T-cell (primary cell): ENCODE measurements around the gene IMMP2L. TPM values are rescaled to one million over a fixed set of nuclear protein-coding genes. Genes with fewer than 3 reads are reported as not detected.

Source experiments
- ATAC-seq, 4 experiments: fragments of 200-7000 bp in 3 of 4; fragments of 150-1000 bp in 1 of 4; cut with Tn5 transposase; replicated peaks in 1 of 4; 1 replicate in 3 of 4; 2 replicates in 1 of 4; pipeline ENCODE4 v1.10.0; 2021; ENCODE audit warnings: moderate library complexity in 3 of 4, mild to moderate bottlenecking in 2 of 4, moderate number of reproducible peaks in 1 of 4
- CTCF ChIA-PET, 2 donors: fragments of 300-600 bp; sonication (Branson Sonifier 250); formaldehyde crosslinking; loops; one replicate each; lab custom pipeline; 2022; ENCODE audit warnings: antibody characterized with exemption in 2 of 2; lab: Charles Lee
- POLR2A ChIA-PET, 2 donors: fragments of 300-600 bp; sonication (Branson Sonifier 250); formaldehyde crosslinking; loops; one replicate each; lab custom pipeline; 2022; ENCODE audit warnings: antibody characterized with exemption in 2 of 2; lab: Charles Lee
- DNase-seq, 35 experiments: peaks; one replicate each; pipeline versions ENCODE4 v3.0.0 to v3.0.0-alpha.2; 2013 to 2023
- H3K27ac ChIP-seq: one replicate; pipeline ENCODE4 v1.5.1; 2013; ENCODE audit warnings: low read length
- H3K27me3 ChIP-seq, 2 experiments: replicated peaks in 1 of 2; 1 replicate in 1 of 2; 2 replicates in 1 of 2; pipeline versions ENCODE4 v1.6.1 to v1.7.0; 2013; ENCODE audit warnings: low read length in 1 of 2, mixed read lengths in 1 of 2; ENCODE audit not compliant: control insufficient read depth in 2 of 2, insufficient read depth in 2 of 2; ENCODE audit errors: extremely low read depth in 1 of 2
- H3K36me3 ChIP-seq, 2 donors: 1 replicate in 1 of 2; 2 replicates in 1 of 2; pipeline versions ENCODE4 v1.6.1 to v1.7.0; 2013; ENCODE audit warnings: low read length in 1 of 2; ENCODE audit not compliant: control insufficient read depth in 2 of 2, insufficient read depth in 1 of 2; ENCODE audit errors: extremely low read depth in 1 of 2
- H3K4me1 ChIP-seq, 2 experiments: 1 replicate in 1 of 2; 2 replicates in 1 of 2; pipeline versions ENCODE4 v1.6.1 to v1.7.0; 2013; ENCODE audit warnings: low read length in 2 of 2, mixed read lengths in 1 of 2; ENCODE audit not compliant: insufficient read depth in 2 of 2, control insufficient read depth in 1 of 2; ENCODE audit errors: extremely low read depth in 1 of 2
- H3K4me3 ChIP-seq, 2 donors: 1 replicate in 1 of 2; 2 replicates in 1 of 2; pipeline versions ENCODE4 v1.5.1 to v1.7.0; 2013; ENCODE audit warnings: mild to moderate bottlenecking in 2 of 2, low read length in 1 of 2, moderate library complexity in 1 of 2; ENCODE audit not compliant: control insufficient read depth in 1 of 2; ENCODE audit errors: extremely low read depth in 1 of 2
- H3K9me3 ChIP-seq: 2 replicates; pipeline ENCODE4 v1.7.0; 2013
- H3K27ac Mint-ChIP-seq, 2 donors: one replicate each; pipeline ENCODE4 v1.8.0; 2020 to 2021; ENCODE audit warnings: mild to moderate bottlenecking in 2 of 2, mixed read lengths in 2 of 2
- H3K27me3 Mint-ChIP-seq, 2 donors: one replicate each; pipeline ENCODE4 v1.8.0; 2021 to 2022; ENCODE audit warnings: mixed read lengths in 2 of 2
- H3K36me3 Mint-ChIP-seq: one replicate; pipeline ENCODE4 v1.8.0; 2021; ENCODE audit warnings: mixed read lengths
- H3K4me1 Mint-ChIP-seq, 3 donors: one replicate each; pipeline ENCODE4 v1.8.0; 2020 to 2022; ENCODE audit warnings: mixed read lengths in 3 of 3, mild to moderate bottlenecking in 1 of 3
- H3K4me3 Mint-ChIP-seq, 3 donors: one replicate each; pipeline ENCODE4 v1.8.0; 2020 to 2022; ENCODE audit warnings: mild to moderate bottlenecking in 3 of 3, mixed read lengths in 3 of 3, moderate library complexity in 3 of 3
- H3K9me3 Mint-ChIP-seq, 3 donors: one replicate each; pipeline ENCODE4 v1.8.0; 2020 to 2022; ENCODE audit warnings: mixed read lengths in 3 of 3
- WGBS: methylation state at CpG from one replicate; pipeline ENCODE4 v1.1.5; 2013; ENCODE audit warnings: missing lambda C conversion rate; ENCODE audit not compliant: insufficient coverage; 5-methylcytosine and 5-hydroxymethylcytosine counted together
- total RNA-seq, 35 experiments: library from RNA in 6 of 35; stranded (reverse) in 6 of 35; fragments of 120-200 nt in 1 of 35; gene quantifications; one replicate each; pipeline versions ENCODE4 v1.2.1 to v1.2.4 and lab custom pipeline; 2013 to 2026

The IMMP2L gene
- total RNA-seq, 5 donors from 2014 or later (not counting 1 experiment from before 2014, with no cell fraction given): 14.1 to 27.3 (median 21.7) TPM

- Mint-ChIP-seq H3K36me3 (peaks cover under 1% of the 10 kb centered on the region), H3K4me3 (no peak overlapping the region), H3K27me3 (no peaks in the 10 kb centered on the region), H3K9me3 (no peaks in the 10 kb centered on the region), H3K4me1 (no peaks in the 10 kb centered on the region), H3K27ac (no peak overlapping the region)
- no peak for DNase-seq
- ChIA-PET POLR2A (no interaction called here), CTCF (no interaction called here)
- no peaks in the 10 kb centered on the region for H3K4me1 ChIP-seq
- no peaks in the 10 kb centered on the region for H3K27me3 ChIP-seq
- H3K36me3 ChIP-seq: no peaks in the 10 kb centered on the region
- H3K27ac ChIP-seq: no peak overlapping the region
- no peak overlapping the region for H3K4me3 ChIP-seq
- WGBS: no CpG with 5 or more reads among the region's 1 CpG
- ATAC-seq: no peak
- no peaks in the 10 kb centered on the region for H3K9me3 ChIP-seq
Observed at GRCh38 chr7:110827287-110827855, 734.9 kb downstream of the IMMP2L start.

DNA sequence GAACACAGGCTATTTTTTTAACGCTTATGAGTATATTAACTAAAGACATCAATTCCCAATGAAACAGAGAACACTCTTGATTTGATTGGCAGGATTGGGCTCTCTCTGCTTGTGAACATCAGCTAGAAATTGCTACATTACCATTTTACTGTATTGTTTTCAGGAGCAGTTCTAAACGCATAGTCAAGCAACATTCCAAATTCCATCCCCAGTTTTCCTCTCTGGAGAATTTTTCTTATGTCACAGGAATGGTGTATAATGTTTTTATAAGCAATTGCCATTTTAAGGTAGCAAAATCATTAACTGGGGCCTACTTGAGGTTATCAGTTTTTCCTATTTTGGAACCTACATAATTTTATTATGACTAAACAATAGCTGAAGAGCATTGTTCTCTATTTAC, 748.3 kb downstream of the IMMP2L start:
- no peak overlapping the region for H3K4me3 Mint-ChIP-seq
- no peak for ATAC-seq

GRCh38 chr7:110809832-110810231, 752.5 kb downstream of the IMMP2L start:
- CTCF ChIA-PET: no interaction called here
- DNase-seq (no peak), ATAC-seq (no peak)
- no peaks in the 10 kb centered on the region for H3K4me1 ChIP-seq
- no peak overlapping the region for H3K4me3 Mint-ChIP-seq
- WGBS: 100% methylated on average over 3 of the region's 6 CpGs
- POLR2A ChIA-PET: no interaction called here
- no peaks in the 10 kb centered on the region for H3K27me3 ChIP-seq
- H3K36me3 ChIP-seq: no peaks in the 10 kb centered on the region
- no peaks in the 10 kb centered on the region for H3K4me1 Mint-ChIP-seq
- no peak overlapping the region for H3K4me3 ChIP-seq
- no peak overlapping the region for H3K27ac ChIP-seq
- no peaks in the 10 kb centered on the region for H3K9me3 ChIP-seq
- no peaks in the 10 kb centered on the region for H3K27me3 Mint-ChIP-seq
- no peaks in the 10 kb centered on the region for H3K9me3 Mint-ChIP-seq
- H3K27ac Mint-ChIP-seq: no peak overlapping the region
- H3K36me3 Mint-ChIP-seq: no peaks in the 10 kb centered on the region

More for the DNA sequence above, 748.3 kb downstream of the IMMP2L start:
- no peaks in the 10 kb centered on the region for H3K9me3 ChIP-seq
- H3K4me1 ChIP-seq: no peaks in the 10 kb centered on the region
- H3K9me3 Mint-ChIP-seq: peaks cover 0 to 3% (median under 1%) of the 10 kb centered on the region in 3 donors
- ChIA-PET CTCF (no interaction called here), POLR2A (no interaction called here)
- no peak overlapping the region for H3K27ac Mint-ChIP-seq
- H3K27me3 Mint-ChIP-seq: no peaks in the 10 kb centered on the region
- H3K27ac ChIP-seq: no peak overlapping the region
- DNase-seq: no peak
- no peaks in the 10 kb centered on the region for H3K36me3 Mint-ChIP-seq
- no peak overlapping the region for H3K4me3 ChIP-seq
- H3K27me3 ChIP-seq: no peaks in the 10 kb centered on the region
- WGBS: no CpG with 5 or more reads among the region's 2 CpGs
- H3K4me1 Mint-ChIP-seq: no peaks in the 10 kb centered on the region
- H3K36me3 ChIP-seq: no peaks in the 10 kb centered on the region

DNA sequence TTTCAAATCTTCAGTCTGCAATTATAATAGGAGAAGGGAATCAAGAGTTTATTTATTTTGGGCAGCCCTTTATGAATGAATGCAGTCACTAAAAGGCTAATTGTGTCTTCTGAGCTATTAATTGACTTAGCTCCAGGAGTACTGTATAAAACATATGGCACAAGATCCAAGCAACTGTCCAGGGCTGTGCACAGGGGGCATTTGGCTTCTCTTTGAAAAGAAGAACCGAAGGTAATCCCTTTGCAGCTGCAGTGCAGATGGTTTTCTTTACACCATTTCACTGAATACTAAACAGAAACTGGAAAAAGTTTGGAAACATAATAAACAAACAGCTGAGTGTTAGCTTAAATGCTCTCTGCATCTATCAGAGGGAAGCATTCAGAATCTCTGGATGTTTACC, 753.9 kb downstream of the IMMP2L start:
- no peaks in the 10 kb centered on the region for H3K27me3 Mint-ChIP-seq
- POLR2A ChIA-PET: no interaction called here
- H3K4me1 Mint-ChIP-seq: no peaks in the 10 kb centered on the region
- H3K27ac Mint-ChIP-seq: no peak overlapping the region
- no peak overlapping the region for H3K4me3 Mint-ChIP-seq
- Histone ChIP-seq H3K27ac (no peak overlapping the region), H3K27me3 (no peaks in the 10 kb centered on the region), H3K4me3 (no peak overlapping the region), H3K9me3 (no peaks in the 10 kb centered on the region), H3K36me3 (no peaks in the 10 kb centered on the region), H3K4me1 (no peaks in the 10 kb centered on the region)
- no peaks in the 10 kb centered on the region for H3K36me3 Mint-ChIP-seq
- WGBS: no CpG with 5 or more reads among the region's 1 CpG
- no peaks in the 10 kb centered on the region for H3K9me3 Mint-ChIP-seq
- no peak for DNase-seq
- ATAC-seq: no peak
- CTCF ChIA-PET: no interaction called here

DNA sequence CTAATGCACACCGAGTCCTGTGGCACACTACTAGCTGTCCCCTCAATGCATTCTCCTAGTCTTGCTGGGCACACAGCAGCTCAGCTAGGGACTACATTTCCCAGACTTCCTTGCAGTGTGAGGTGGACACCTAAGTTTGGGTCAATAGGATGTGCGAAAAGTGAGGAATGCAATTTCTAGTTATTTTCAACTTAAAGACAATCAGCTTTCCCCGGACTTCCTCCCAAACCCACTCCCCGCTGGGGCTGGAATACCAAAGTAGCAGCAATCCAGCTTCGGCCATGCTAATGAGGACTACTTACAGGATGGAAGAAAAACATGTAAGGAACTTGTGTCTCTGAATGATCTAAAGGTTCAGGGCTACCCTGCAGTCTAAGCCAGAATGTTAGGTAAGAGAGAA, 757.8 kb downstream of the IMMP2L start:
- ChIA-PET POLR2A (no interaction called here), CTCF (no interaction called here)
- H3K36me3 ChIP-seq: no peaks in the 10 kb centered on the region
- 80% methylated on average over 1 of the region's 5 CpGs for WGBS
- H3K9me3 ChIP-seq: no peaks in the 10 kb centered on the region
- no peak overlapping the region for H3K4me3 Mint-ChIP-seq
- no peaks in the 10 kb centered on the region for H3K4me1 ChIP-seq
- H3K4me1 Mint-ChIP-seq: no peaks in the 10 kb centered on the region
- H3K9me3 Mint-ChIP-seq: peaks cover 0 to 6% (median 0%) of the 10 kb centered on the region in 3 donors
- no peaks in the 10 kb centered on the region for H3K27me3 ChIP-seq
- ATAC-seq: no peak
- H3K27ac Mint-ChIP-seq: no peak overlapping the region
- no peak for DNase-seq
- no peaks in the 10 kb centered on the region for H3K36me3 Mint-ChIP-seq
- H3K27me3 Mint-ChIP-seq: no peaks in the 10 kb centered on the region
- no peak overlapping the region for H3K27ac ChIP-seq
- H3K4me3 ChIP-seq: no peak overlapping the region

DNA sequence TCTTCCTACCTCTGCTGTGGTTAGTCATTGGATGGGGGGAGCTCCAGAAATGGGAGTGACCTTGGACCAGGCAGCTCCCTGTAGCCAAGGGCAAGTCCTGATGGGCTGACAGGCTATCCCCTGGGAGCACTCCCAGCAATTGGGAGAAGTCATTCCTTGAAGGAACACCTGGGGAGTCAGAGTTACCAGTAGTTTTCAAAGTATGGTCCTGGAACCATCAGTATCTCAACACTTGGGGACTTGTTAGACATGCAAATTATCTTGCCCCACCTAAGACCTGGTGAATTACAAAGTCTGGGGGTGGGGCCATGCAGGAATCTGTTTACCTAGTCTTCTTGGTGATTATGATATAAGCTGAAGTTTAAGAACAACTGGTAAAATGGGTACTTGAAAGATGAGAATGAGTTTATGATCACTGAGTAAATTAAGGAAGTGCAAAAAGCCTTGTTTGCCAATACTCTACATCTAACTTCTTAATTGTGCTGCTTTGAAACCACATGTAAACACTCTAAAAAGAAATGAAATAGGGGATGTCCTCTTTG, 758.6 kb downstream of the IMMP2L start:
- POLR2A ChIA-PET: interaction anchor here in 1 of 2 donors (0.7 kb wide), 1 partner anchor 76 kb away, joined by 3 read pairs; no protein-coding TSS in a partner anchor
- Histone ChIP-seq H3K27ac (no peak overlapping the region), H3K9me3 (no peaks in the 10 kb centered on the region), H3K36me3 (no peaks in the 10 kb centered on the region), H3K4me1 (no peaks in the 10 kb centered on the region), H3K4me3 (no peak overlapping the region), H3K27me3 (no peaks in the 10 kb centered on the region)
- H3K4me3 Mint-ChIP-seq: no peak overlapping the region
- no peak for DNase-seq
- CTCF ChIA-PET: no interaction called here
- H3K27me3 Mint-ChIP-seq: no peaks in the 10 kb centered on the region
- H3K36me3 Mint-ChIP-seq: no peaks in the 10 kb centered on the region
- no peaks in the 10 kb centered on the region for H3K4me1 Mint-ChIP-seq
- ATAC-seq: no peak
- H3K27ac Mint-ChIP-seq: no peak overlapping the region
- H3K9me3 Mint-ChIP-seq: peaks cover 0 to 6% (median 0%) of the 10 kb centered on the region in 3 donors
